K562 (cell line): Measurements from ENCODE around the gene KPNB1. TPM values are rescaled to one million over a fixed set of nuclear protein-coding genes. Genes with fewer than 3 reads are reported as not detected.
A peak's percentile ranks its signal among the peaks of the same experiment; 100 is the strongest.

Experiments
- ATAC-seq: fragments of 200-7000 bp; cut with Tn5 transposase; 3 replicates; pipeline ENCODE4 v1.9.1; 2020; ENCODE audit warnings: moderate library complexity
- BruUV-seq: library from RNA; stranded (reverse); fragments of 400-500 nt; replicated peaks from 2 replicates; lab custom pipeline; 2021; lab: Mats Ljungman, UMichigan
- CTCF ChIA-PET: fragments of 300-600 bp; formaldehyde crosslinking; extraction: SDS; loops from one replicate; lab custom pipeline; 2021; ENCODE audit warnings: low intra/inter-chr PET ratio; lab: Yijun Ruan, JAX
- POLR2A ChIA-PET: fragments of 300-600, 350-650 bp; sonication (Branson Sonifier 250); formaldehyde crosslinking; extraction: SDS; loops from one replicate; lab custom pipeline; 2021; ENCODE audit warnings: antibody characterized with exemption, inconsistent platforms; lab: Yijun Ruan, JAX
- DNase-seq, 4 experiments: peaks; one replicate each; pipeline versions ENCODE4 v3.0.0 to v3.0.0-alpha.2; 2011 to 2018; ENCODE audit warnings: low spot score in 3 of 4, mixed read lengths in 3 of 4; ENCODE audit errors: extremely low read depth in 1 of 4
- FAIRE-seq: peaks from 2 replicates; lab custom pipeline; 2011; peaks lifted over from hg19 to GRCh38; lab: Jason Lieb, UNC
- H2AFZ ChIP-seq: 2 replicates; pipeline ENCODE4 v1.6.0; 2011; ENCODE audit warnings: low read depth, low read length, control low read depth, inconsistent platforms
- H3K27ac ChIP-seq: fragments of 200-600 bp; 3 replicates; pipeline ENCODE4 v1.8.0; 2011; ENCODE audit warnings: low read depth, mild to moderate bottlenecking, control low read depth, inconsistent platforms, low read length, moderate library complexity, mixed read lengths; ENCODE audit errors: extremely low read depth
- H3K27me3 ChIP-seq, 2 experiments: fragments of 300-600 bp in 1 of 2; 2 replicates in 1 of 2; 3 replicates in 1 of 2; pipeline versions ENCODE4 v1.6.0 to v1.8.0; 2011; ENCODE audit warnings: inconsistent platforms in 2 of 2, low read length in 2 of 2, mild to moderate bottlenecking in 1 of 2, mixed read lengths in 1 of 2, moderate library complexity in 1 of 2; ENCODE audit not compliant: control insufficient read depth in 2 of 2, insufficient read depth in 2 of 2
- H3K36me3 ChIP-seq: fragments of 300-600 bp; 3 replicates; pipeline ENCODE4 v1.8.0; 2011; ENCODE audit warnings: mild to moderate bottlenecking, low read length, inconsistent platforms; ENCODE audit not compliant: control insufficient read depth, insufficient read depth
- H3K4me1 ChIP-seq, 2 experiments: fragments of 200-600 bp in 1 of 2; replicated peaks in 1 of 2; 2 replicates in 1 of 2; 3 replicates in 1 of 2; pipeline versions ENCODE4 v1.5.1 to v1.8.0; 2011; ENCODE audit warnings: inconsistent platforms in 2 of 2, low read length in 2 of 2, mild to moderate bottlenecking in 1 of 2, mixed read lengths in 1 of 2, moderate library complexity in 1 of 2; ENCODE audit not compliant: control insufficient read depth in 2 of 2, insufficient read depth in 2 of 2
- H3K4me2 ChIP-seq: 2 replicates; pipeline ENCODE4 v1.6.1; 2011; ENCODE audit warnings: low read length, control low read depth, inconsistent platforms, mixed read lengths; ENCODE audit not compliant: insufficient read depth
- H3K4me3 ChIP-seq: fragments of 200-600 bp; sonication (generic), shearing (Covaris generic); 2 replicates; pipeline ENCODE4 v1.5.1; 2016; ENCODE audit warnings: control low read depth, inconsistent platforms
- H3K79me2 ChIP-seq: fragments of 200-600 bp; 3 replicates; pipeline ENCODE4 v1.8.0; 2011; ENCODE audit warnings: low read length, inconsistent platforms; ENCODE audit not compliant: control insufficient read depth, insufficient read depth
- H3K9ac ChIP-seq, 2 experiments: 2 replicates each; pipeline versions ENCODE4 v1.6.0 to v1.6.1; 2011; ENCODE audit warnings: low read depth in 2 of 2, low read length in 2 of 2, control low read depth in 1 of 2, inconsistent platforms in 1 of 2, mild to moderate bottlenecking in 1 of 2, mixed read lengths in 1 of 2; ENCODE audit not compliant: insufficient read depth in 1 of 2
- H3K9me1 ChIP-seq: one replicate; pipeline ENCODE4 v1.6.0; 2011; ENCODE audit warnings: inconsistent platforms, mild to moderate bottlenecking, low read length, moderate library complexity; ENCODE audit not compliant: control insufficient read depth, insufficient read depth
- H3K9me3 ChIP-seq: replicated peaks from 2 replicates; pipeline ENCODE4 v1.5.1; 2011; ENCODE audit warnings: low read depth, low read length, inconsistent platforms; ENCODE audit not compliant: control insufficient read depth, insufficient read depth
- H4K20me1 ChIP-seq: replicated peaks from 2 replicates; pipeline ENCODE4 v1.6.1; 2011; ENCODE audit warnings: low read length, inconsistent platforms, mixed read lengths; ENCODE audit not compliant: control insufficient read depth, insufficient read depth
- COPS2 ChIP-seq: fragments of 450-650 bp; conservative IDR thresholded peaks from 2 replicates; pipeline ENCODE4 v1.6.1; 2016; ENCODE audit warnings: mild to moderate bottlenecking, moderate library complexity
- HNRNPL ChIP-seq: fragments of 200-400 bp; formaldehyde crosslinking; IDR thresholded peaks from 2 replicates; pipeline ENCODE4 v1.6.1; 2017; ENCODE audit warnings: low read depth, mild to moderate bottlenecking, low read length
- MAFK ChIP-seq: IDR thresholded peaks from 2 replicates; pipeline ENCODE4 v1.6.1; 2011; ENCODE audit warnings: low read length, improper control_type of control experiment
- NCOA1 ChIP-seq: fragments of 450-650 bp; IDR thresholded peaks from 2 replicates; pipeline ENCODE4 v1.6.1; 2016; ENCODE audit warnings: low read depth
- RFX5 ChIP-seq: IDR thresholded peaks from 2 replicates; pipeline ENCODE4 v1.6.1; 2011; ENCODE audit warnings: low read depth, mild to moderate bottlenecking, improper control_type of control experiment, low read length
- SAFB2 ChIP-seq: fragments of 200-400 bp; formaldehyde crosslinking; IDR thresholded peaks from 2 replicates; pipeline ENCODE4 v1.6.1; 2018; ENCODE audit warnings: borderline replicate concordance, low read length, low read depth, moderate library complexity; ENCODE audit not compliant: severe bottlenecking
- ZBTB33 ChIP-seq: sonication (generic); formaldehyde crosslinking; IDR thresholded peaks from 2 replicates; pipeline ENCODE4 v1.8.1; 2023; ENCODE audit warnings: mild to moderate bottlenecking, missing genetic modification reagents
- ZBTB7A ChIP-seq: IDR thresholded peaks from 2 replicates; pipeline ENCODE4 v1.6.1; 2011; ENCODE audit warnings: low read depth, mild to moderate bottlenecking, low read length, moderate library complexity, borderline replicate concordance; ENCODE audit not compliant: control insufficient read depth
- ZNF140 ChIP-seq: fragments of 250-450 bp; sonication (Bioruptor Pico); IDR thresholded peaks from 2 replicates; pipeline ENCODE4 v1.8.0; 2021; ENCODE audit warnings: moderate library complexity, mild to moderate bottlenecking, inconsistent platforms
- ZNF184 ChIP-seq: sonication (generic); formaldehyde crosslinking; IDR thresholded peaks from 2 replicates; pipeline ENCODE4 v1.5.0; 2020; ENCODE audit warnings: missing genetic modification reagents
- WGBS: fragments of 100-300 bp; shearing (Covaris generic); methylation state at CpG from one replicate; pipeline ENCODE4 v1.1.6; 2016; ENCODE audit warnings: low coverage, mixed read lengths; ENCODE audit not compliant: insufficient coverage; ENCODE audit errors: missing lambda C conversion rate; 5-methylcytosine and 5-hydroxymethylcytosine counted together
- in situ Hi-C: fragments of 300-500 bp; cut with MboI; formaldehyde crosslinking; loops from 4 replicates; pipeline ENCODE4 v1.15.0; 2018; ENCODE audit warnings: inconsistent platforms, mixed read lengths
- intact Hi-C: fragments of 100-400 bp; cut with micrococcal nuclease; formaldehyde crosslinking; loops from 2 replicates; pipeline ENCODE4 v1.14.2; 2022
- polyA plus RNA-seq, 8 experiments: library from polyadenylated mRNA; depleted of rRNA in 4 of 8; stranded (reverse) in 5 of 8; unstranded in 3 of 8; fragments of >200 nt; fragmentation: Nextera tagmentation in 2 of 8; fragmentation: Illumina TruSeq in 1 of 8; extraction: Ambion mirVana in 2 of 8; extraction: Trizol in 1 of 8; gene quantifications; 2 replicates each; pipeline versions ENCODE4 v1.2.1 to v1.2.3, GENCODE V29; 2011 to 2014; ENCODE audit warnings: inconsistent platforms in 1 of 8, missing spikeins in 1 of 8
- total RNA-seq, 7 experiments: library from RNA; depleted of rRNA in 6 of 7; stranded (reverse); fragments of >200 nt in 6 of 7; fragmentation: Illumina TruSeq in 2 of 7; extraction: Trizol in 2 of 7; gene quantifications; 2 replicates each; pipeline versions ENCODE4 v1.2.1 to v1.2.3, GENCODE V29; 2011 to 2021; ENCODE audit warnings: low replicate concordance in 1 of 7
- TF ChIP-seq, protein P1 (sequence below): fragments of 450-650 bp; IDR thresholded peaks from 2 replicates; pipeline ENCODE4 v1.6.1; 2018; ENCODE audit not compliant: partially characterized antibody

The KPNB1 gene
- total and polyA plus RNA-seq, 9 of the 15 experiments (the other 6 are each of a cell fraction or from before 2014, with no cell fraction given) = 154 to 622 (median 354) TPM

DNA sequence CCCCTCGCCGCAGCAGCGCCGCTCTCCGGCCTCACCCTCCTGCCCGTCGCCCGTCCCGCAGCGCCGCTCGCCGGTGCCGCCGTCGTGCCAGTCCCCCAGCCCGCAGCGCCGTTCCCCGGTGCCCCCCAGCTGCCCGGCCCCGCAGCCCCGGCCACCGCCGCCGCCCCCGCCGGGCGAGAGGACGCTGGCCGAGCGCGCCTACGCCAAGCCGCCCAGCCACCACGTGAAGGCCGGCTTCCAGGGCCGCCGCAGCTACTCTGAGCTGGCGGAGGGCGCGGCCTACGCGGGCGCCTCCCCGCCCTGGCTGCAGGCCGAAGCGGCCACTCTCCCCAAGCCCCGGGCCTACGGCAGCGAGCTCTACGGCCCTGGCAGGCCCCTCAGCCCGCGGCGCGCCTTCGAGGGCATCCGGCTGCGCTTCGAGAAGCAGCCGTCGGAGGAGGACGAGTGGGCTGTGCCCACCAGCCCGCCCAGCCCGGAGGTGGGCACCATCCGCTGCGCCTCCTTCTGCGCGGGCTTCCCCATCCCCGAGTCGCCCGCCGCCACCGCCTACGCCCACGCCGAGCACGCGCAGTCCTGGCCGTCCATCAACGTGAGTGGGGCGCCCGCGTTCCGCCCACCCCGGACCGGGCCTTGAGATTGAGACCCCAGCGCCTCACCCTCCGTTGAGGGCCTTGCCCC lies 59.3 kb downstream of the KPNB1 start:
- peaks cover 11% of the 10 kb centered on the region; the same call in 1 of the 3 replicates for H3K36me3 ChIP-seq
- no peak for TF ChIP-seq COPS2
- peak; percentile 71; the same call in 1 of the 2 replicates for TF ChIP-seq HNRNPL
- no peak for TF ChIP-seq ZNF184
- TF ChIP-seq RFX5 = no peak
- TF ChIP-seq SAFB2 = no peak
- TF ChIP-seq ZBTB33 (CRISPR knock-in tag) = peak; percentile 83
- no peak for TF ChIP-seq ZBTB7A
- TF ChIP-seq MAFK = no peak
- TF ChIP-seq, protein P1, sequence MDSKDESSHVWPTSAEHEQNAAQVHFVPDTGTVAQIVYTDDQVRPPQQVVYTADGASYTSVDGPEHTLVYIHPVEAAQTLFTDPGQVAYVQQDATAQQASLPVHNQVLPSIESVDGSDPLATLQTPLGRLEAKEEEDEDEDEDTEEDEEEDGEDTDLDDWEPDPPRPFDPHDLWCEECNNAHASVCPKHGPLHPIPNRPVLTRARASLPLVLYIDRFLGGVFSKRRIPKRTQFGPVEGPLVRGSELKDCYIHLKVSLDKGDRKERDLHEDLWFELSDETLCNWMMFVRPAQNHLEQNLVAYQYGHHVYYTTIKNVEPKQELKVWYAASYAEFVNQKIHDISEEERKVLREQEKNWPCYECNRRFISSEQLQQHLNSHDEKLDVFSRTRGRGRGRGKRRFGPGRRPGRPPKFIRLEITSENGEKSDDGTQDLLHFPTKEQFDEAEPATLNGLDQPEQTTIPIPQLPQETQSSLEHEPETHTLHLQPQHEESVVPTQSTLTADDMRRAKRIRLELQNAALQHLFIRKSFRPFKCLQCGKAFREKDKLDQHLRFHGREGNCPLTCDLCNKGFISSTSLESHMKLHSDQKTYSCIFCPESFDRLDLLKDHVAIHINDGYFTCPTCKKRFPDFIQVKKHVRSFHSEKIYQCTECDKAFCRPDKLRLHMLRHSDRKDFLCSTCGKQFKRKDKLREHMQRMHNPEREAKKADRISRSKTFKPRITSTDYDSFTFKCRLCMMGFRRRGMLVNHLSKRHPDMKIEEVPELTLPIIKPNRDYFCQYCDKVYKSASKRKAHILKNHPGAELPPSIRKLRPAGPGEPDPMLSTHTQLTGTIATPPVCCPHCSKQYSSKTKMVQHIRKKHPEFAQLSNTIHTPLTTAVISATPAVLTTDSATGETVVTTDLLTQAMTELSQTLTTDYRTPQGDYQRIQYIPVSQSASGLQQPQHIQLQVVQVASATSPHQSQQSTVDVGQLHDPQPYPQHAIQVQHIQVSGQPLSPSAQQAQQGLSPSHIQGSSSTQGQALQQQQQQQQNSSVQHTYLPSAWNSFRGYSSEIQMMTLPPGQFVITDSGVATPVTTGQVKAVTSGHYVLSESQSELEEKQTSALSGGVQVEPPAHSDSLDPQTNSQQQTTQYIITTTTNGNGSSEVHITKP = no peak
- TF ChIP-seq NCOA1 = no peak
- no peak for TF ChIP-seq ZNF140 (CRISPR knock-in tag)
- BruUV-seq = no TSS peak
- no peak for FAIRE-seq
- WGBS = 93% methylated on average over 22 of the region's 89 CpGs
- H2AFZ ChIP-seq = no peak overlapping the region
- in situ Hi-C loops = no loop called here
- no peak for DNase-seq
- CTCF ChIA-PET = no interaction called here
- no peak overlapping the region for H3K4me3 ChIP-seq
- POLR2A ChIA-PET = no interaction called here
- H3K9me3 ChIP-seq = no peaks in the 10 kb centered on the region
- H3K27me3 ChIP-seq = peaks cover 8 to 16% of the 10 kb centered on the region in 2 experiments; a peak in 4 of 5 replicates
- H3K9me1 ChIP-seq = peaks cover 8% of the 10 kb centered on the region
- peaks cover 21 to 54% of the 10 kb centered on the region in 2 experiments for H3K4me1 ChIP-seq
- ATAC-seq = no peak
- no peaks in the 10 kb centered on the region; the same call in 1 of the 2 replicates for H4K20me1 ChIP-seq
- H3K27ac ChIP-seq = no peak overlapping the region
- H3K4me2 ChIP-seq = no peak overlapping the region
- no peak overlapping the region for H3K9ac ChIP-seq
- H3K79me2 ChIP-seq = no peaks in the 10 kb centered on the region
- intact Hi-C loops = no loop called here
